Activated T-helper 17 cell treated with anti-CD3 and anti-CD28 coated beads, Interleukin-2, amount 50 U/mL, for 72 hours (primary cell): ENCODE data around the gene CLSTN3. TPM values are rescaled to one million over a fixed set of nuclear protein-coding genes. Genes with fewer than 3 reads are reported as not detected.
A peak's percentile ranks its signal among the peaks of the same experiment; 100 is the strongest.

Source experiments
- ATAC-seq: fragments of 150-1000 bp; cut with Tn5 transposase; replicated peaks from 2 replicates; pipeline ENCODE4 v1.10.0; 2021; ENCODE audit warnings: mild to moderate bottlenecking, moderate library complexity
- H3K27ac Mint-ChIP-seq: one replicate; pipeline ENCODE4 v1.8.0; 2022; ENCODE audit warnings: mixed read lengths
- H3K27me3 Mint-ChIP-seq: one replicate; pipeline ENCODE4 v1.8.0; 2022; ENCODE audit warnings: mixed read lengths
- H3K36me3 Mint-ChIP-seq: one replicate; pipeline ENCODE4 v1.8.0; 2022; ENCODE audit warnings: low read depth, mild to moderate bottlenecking, mixed read lengths
- H3K4me1 Mint-ChIP-seq: one replicate; pipeline ENCODE4 v1.8.0; 2022; ENCODE audit warnings: mixed read lengths
- H3K4me3 Mint-ChIP-seq: one replicate; pipeline ENCODE4 v1.8.0; 2022; ENCODE audit warnings: mild to moderate bottlenecking, mixed read lengths
- H3K9me3 Mint-ChIP-seq: one replicate; pipeline ENCODE4 v1.8.0; 2022; ENCODE audit warnings: mixed read lengths
- total RNA-seq, 2 donors: library from RNA; stranded (reverse); gene quantifications; one replicate each; pipeline ENCODE4 v1.2.3, GENCODE V29; 2022

The CLSTN3 gene
- total RNA-seq, 2 donors from 2014 or later = 51.8 to 61.9 TPM

GRCh38 chr12:7144414-7145120 lies 14.4 kb downstream of the CLSTN3 start:
- no peak overlapping the region for H3K4me3 Mint-ChIP-seq
- H3K27ac Mint-ChIP-seq = no peak overlapping the region
- H3K27me3 Mint-ChIP-seq = no peaks in the 10 kb centered on the region
- peaks cover 5% of the 10 kb centered on the region for H3K4me1 Mint-ChIP-seq
- no peaks in the 10 kb centered on the region for H3K9me3 Mint-ChIP-seq
- ATAC-seq = peak; percentile 26
- peaks cover 84% of the 10 kb centered on the region for H3K36me3 Mint-ChIP-seq

GRCh38 chr12:7145671-7146070 lies 15.5 kb downstream of the CLSTN3 start:
- H3K27me3 Mint-ChIP-seq = no peaks in the 10 kb centered on the region
- H3K9me3 Mint-ChIP-seq = no peaks in the 10 kb centered on the region
- H3K27ac Mint-ChIP-seq = peak overlapping the region; percentile 23
- no peak for ATAC-seq
- no peaks in the 10 kb centered on the region for H3K4me1 Mint-ChIP-seq
- H3K4me3 Mint-ChIP-seq = no peak overlapping the region
- peaks cover 85% of the 10 kb centered on the region for H3K36me3 Mint-ChIP-seq

GRCh38 chr12:7146228-7146627 lies 16.1 kb downstream of the CLSTN3 start:
- H3K36me3 Mint-ChIP-seq = peaks cover 85% of the 10 kb centered on the region
- no peak for ATAC-seq
- H3K27me3 Mint-ChIP-seq = no peaks in the 10 kb centered on the region
- H3K9me3 Mint-ChIP-seq = no peaks in the 10 kb centered on the region
- H3K4me3 Mint-ChIP-seq = no peak overlapping the region
- H3K4me1 Mint-ChIP-seq = no peaks in the 10 kb centered on the region
- H3K27ac Mint-ChIP-seq = peak overlapping the region; percentile 20

- no peak overlapping the region for H3K27ac Mint-ChIP-seq
- no peaks in the 10 kb centered on the region for H3K4me1 Mint-ChIP-seq
- H3K36me3 Mint-ChIP-seq = peaks cover 84% of the 10 kb centered on the region
- no peak for ATAC-seq
- H3K4me3 Mint-ChIP-seq = no peak overlapping the region
- H3K9me3 Mint-ChIP-seq = no peaks in the 10 kb centered on the region
- H3K27me3 Mint-ChIP-seq = no peaks in the 10 kb centered on the region
These were observed 16.7 kb downstream of the CLSTN3 start for GRCh38 chr12:7146906-7147305.

- H3K36me3 Mint-ChIP-seq = peaks cover 92% of the 10 kb centered on the region
- no peak overlapping the region for H3K4me3 Mint-ChIP-seq
- no peak overlapping the region for H3K27ac Mint-ChIP-seq
- no peaks in the 10 kb centered on the region for H3K9me3 Mint-ChIP-seq
- no peaks in the 10 kb centered on the region for H3K27me3 Mint-ChIP-seq
- H3K4me1 Mint-ChIP-seq = no peaks in the 10 kb centered on the region
- no peak for ATAC-seq
These were observed 20.2 kb downstream of the CLSTN3 start for GRCh38 chr12:7150356-7150755.

- Mint-ChIP-seq H3K27ac (no peak overlapping the region), H3K9me3 (no peaks in the 10 kb centered on the region), H3K4me3 (no peak overlapping the region), H3K4me1 (no peaks in the 10 kb centered on the region), H3K27me3 (no peaks in the 10 kb centered on the region), H3K36me3 (peaks cover 91% of the 10 kb centered on the region)
- no peak for ATAC-seq
These were observed 20.7 kb downstream of the CLSTN3 start for GRCh38 chr12:7150841-7151240.

- no peak for ATAC-seq
- Mint-ChIP-seq H3K36me3 (peaks cover 91% of the 10 kb centered on the region), H3K4me3 (no peak overlapping the region), H3K27me3 (no peaks in the 10 kb centered on the region), H3K4me1 (no peaks in the 10 kb centered on the region), H3K27ac (no peak overlapping the region), H3K9me3 (no peaks in the 10 kb centered on the region)
These were observed 21.4 kb downstream of the CLSTN3 start for GRCh38 chr12:7151532-7151931.

GRCh38 chr12:7152818-7153217 lies 22.6 kb downstream of the CLSTN3 start:
- Mint-ChIP-seq H3K4me1 (no peaks in the 10 kb centered on the region), H3K27ac (no peak overlapping the region), H3K4me3 (no peak overlapping the region), H3K36me3 (peaks cover 82% of the 10 kb centered on the region), H3K27me3 (no peaks in the 10 kb centered on the region), H3K9me3 (no peaks in the 10 kb centered on the region)
- ATAC-seq = no peak

- H3K27ac Mint-ChIP-seq = no peak overlapping the region
- no peak for ATAC-seq
- H3K4me1 Mint-ChIP-seq = no peaks in the 10 kb centered on the region
- no peaks in the 10 kb centered on the region for H3K27me3 Mint-ChIP-seq
- H3K36me3 Mint-ChIP-seq = peaks cover 69% of the 10 kb centered on the region
- no peak overlapping the region for H3K4me3 Mint-ChIP-seq
- no peaks in the 10 kb centered on the region for H3K9me3 Mint-ChIP-seq
These were observed 23.9 kb downstream of the CLSTN3 start for GRCh38 chr12:7154042-7154441.

- H3K36me3 Mint-ChIP-seq = peaks cover 60% of the 10 kb centered on the region
- H3K27me3 Mint-ChIP-seq = no peaks in the 10 kb centered on the region
- no peak overlapping the region for H3K27ac Mint-ChIP-seq
- H3K4me3 Mint-ChIP-seq = no peak overlapping the region
- no peaks in the 10 kb centered on the region for H3K4me1 Mint-ChIP-seq
- H3K9me3 Mint-ChIP-seq = no peaks in the 10 kb centered on the region
- ATAC-seq = no peak
These were observed 24.8 kb downstream of the CLSTN3 start for GRCh38 chr12:7154901-7155470.

- no peak overlapping the region for H3K27ac Mint-ChIP-seq
- no peaks in the 10 kb centered on the region for H3K9me3 Mint-ChIP-seq
- peaks cover 54% of the 10 kb centered on the region for H3K36me3 Mint-ChIP-seq
- H3K27me3 Mint-ChIP-seq = no peaks in the 10 kb centered on the region
- ATAC-seq = no peak
- H3K4me1 Mint-ChIP-seq = no peaks in the 10 kb centered on the region
- no peak overlapping the region for H3K4me3 Mint-ChIP-seq
These were observed 25.4 kb downstream of the CLSTN3 start for GRCh38 chr12:7155471-7156034.

- Mint-ChIP-seq H3K4me3 (no peak overlapping the region), H3K9me3 (no peaks in the 10 kb centered on the region), H3K27ac (no peak overlapping the region), H3K36me3 (peaks cover 45% of the 10 kb centered on the region), H3K27me3 (no peaks in the 10 kb centered on the region), H3K4me1 (no peaks in the 10 kb centered on the region)
- ATAC-seq = no peak
These were observed 26.4 kb downstream of the CLSTN3 start for GRCh38 chr12:7156259-7157197.

- ATAC-seq = no peak
- Mint-ChIP-seq H3K36me3 (peaks cover 37% of the 10 kb centered on the region), H3K4me3 (no peak overlapping the region), H3K9me3 (no peaks in the 10 kb centered on the region), H3K4me1 (peaks cover 2% of the 10 kb centered on the region), H3K27me3 (no peaks in the 10 kb centered on the region), H3K27ac (no peak overlapping the region)
These were observed 27.2 kb downstream of the CLSTN3 start for GRCh38 chr12:7157391-7157790.

GRCh38 chr12:7158781-7159609 lies 28.8 kb downstream of the CLSTN3 start:
- no peak overlapping the region for H3K27ac Mint-ChIP-seq
- H3K36me3 Mint-ChIP-seq = peaks cover 25% of the 10 kb centered on the region
- no peak for ATAC-seq
- H3K4me1 Mint-ChIP-seq = peaks cover 8% of the 10 kb centered on the region
- H3K9me3 Mint-ChIP-seq = no peaks in the 10 kb centered on the region
- peaks cover 4% of the 10 kb centered on the region for H3K27me3 Mint-ChIP-seq
- H3K4me3 Mint-ChIP-seq = no peak overlapping the region
